ENCODE measurements around the gene WDR55. TPM values are rescaled to one million over a fixed set of nuclear protein-coding genes. Genes with fewer than 3 reads are reported as not detected.

The WDR55 gene
- total and polyA plus RNA-seq, 2 of the 8 experiments (the other 6 are each of a cell fraction or from before 2014, with no cell fraction given): 15.3 to 22.7 TPM

GRCh38 chr5:140710899-140711552, 46.3 kb downstream of the WDR55 start (continued):
- TF ChIP-seq HDAC2 (IDR thresholded peaks at IDR 0.05; ENCODE audit: borderline replicate concordance in 1 of 2, low read depth in 2 of 2, low read length in 2 of 2) (0 out of 4 replicates have a peak, but pooled peaks of 1 of the 2 experiments have one; percentile 48), EGR1 (IDR thresholded peaks at IDR 0.05; ENCODE audit: borderline replicate concordance, low read depth, low read length) (0 out of 2 replicates have a peak, but pooled peaks have one; percentile 22), SIN3A (conservative IDR thresholded peaks at IDR 0.05 in 1 of 2, IDR thresholded peaks at IDR 0.05 in 1 of 2; ENCODE audit: low read depth in 1 of 2, low read length in 2 of 2) (peak; percentile 70 to 74; a peak in 1 of 4 replicates), TBP (IDR thresholded peaks at IDR 0.05; ENCODE audit: low read depth, low read length) (peak; percentile 99), CREB1 (IDR thresholded peaks at IDR 0.05) (peak; percentile 82), KDM4A (IDR thresholded peaks at IDR 0.05; ENCODE audit: low read depth, low read length, severe bottlenecking) (peak; percentile 57), TAF1 (IDR thresholded peaks at IDR 0.05; ENCODE audit: low read depth, low read length) (peak; percentile 34; the same call in 1 of the 2 replicates)
- TF ChIP-seq, protein P1, sequence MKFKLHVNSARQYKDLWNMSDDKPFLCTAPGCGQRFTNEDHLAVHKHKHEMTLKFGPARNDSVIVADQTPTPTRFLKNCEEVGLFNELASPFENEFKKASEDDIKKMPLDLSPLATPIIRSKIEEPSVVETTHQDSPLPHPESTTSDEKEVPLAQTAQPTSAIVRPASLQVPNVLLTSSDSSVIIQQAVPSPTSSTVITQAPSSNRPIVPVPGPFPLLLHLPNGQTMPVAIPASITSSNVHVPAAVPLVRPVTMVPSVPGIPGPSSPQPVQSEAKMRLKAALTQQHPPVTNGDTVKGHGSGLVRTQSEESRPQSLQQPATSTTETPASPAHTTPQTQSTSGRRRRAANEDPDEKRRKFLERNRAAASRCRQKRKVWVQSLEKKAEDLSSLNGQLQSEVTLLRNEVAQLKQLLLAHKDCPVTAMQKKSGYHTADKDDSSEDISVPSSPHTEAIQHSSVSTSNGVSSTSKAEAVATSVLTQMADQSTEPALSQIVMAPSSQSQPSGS (IDR thresholded peaks at IDR 0.05; ENCODE audit: low read length): 0 out of 2 replicates have a peak, but pooled peaks have one; percentile 29

Measured in H1 (cell line).